Measurements from ENCODE around the gene INTS2. TPM values are rescaled to one million over a fixed set of nuclear protein-coding genes. Genes with fewer than 3 reads are reported as not detected.

INTS2 gene
- total RNA-seq, 3 donors from 2014 or later, result 8.3 to 15.2 (median 11.8) TPM

- no peaks in the 10 kb centered on the region for H3K9me3 ChIP-seq
- intact Hi-C loops (cut with DNase I; ENCODE audit: low total_unique reads), result no loop called here
- H3K4me3 ChIP-seq, result no peak overlapping the region
- H3K4me1 ChIP-seq, result no peaks in the 10 kb centered on the region
- no peaks in the 10 kb centered on the region for H3K36me3 ChIP-seq
- H3K27ac ChIP-seq, result no peak overlapping the region
- DNase-seq (ENCODE audit: low spot score in 2 of 2), result no peak
- H3K27me3 ChIP-seq, result no peaks in the 10 kb centered on the region
- TF ChIP-seq POLR2AphosphoS5 (IDR thresholded peaks at IDR 0.05) (no peak), POLR2A (IDR thresholded peaks at IDR 0.05) (no peak)
- TF ChIP-seq, protein P1, sequence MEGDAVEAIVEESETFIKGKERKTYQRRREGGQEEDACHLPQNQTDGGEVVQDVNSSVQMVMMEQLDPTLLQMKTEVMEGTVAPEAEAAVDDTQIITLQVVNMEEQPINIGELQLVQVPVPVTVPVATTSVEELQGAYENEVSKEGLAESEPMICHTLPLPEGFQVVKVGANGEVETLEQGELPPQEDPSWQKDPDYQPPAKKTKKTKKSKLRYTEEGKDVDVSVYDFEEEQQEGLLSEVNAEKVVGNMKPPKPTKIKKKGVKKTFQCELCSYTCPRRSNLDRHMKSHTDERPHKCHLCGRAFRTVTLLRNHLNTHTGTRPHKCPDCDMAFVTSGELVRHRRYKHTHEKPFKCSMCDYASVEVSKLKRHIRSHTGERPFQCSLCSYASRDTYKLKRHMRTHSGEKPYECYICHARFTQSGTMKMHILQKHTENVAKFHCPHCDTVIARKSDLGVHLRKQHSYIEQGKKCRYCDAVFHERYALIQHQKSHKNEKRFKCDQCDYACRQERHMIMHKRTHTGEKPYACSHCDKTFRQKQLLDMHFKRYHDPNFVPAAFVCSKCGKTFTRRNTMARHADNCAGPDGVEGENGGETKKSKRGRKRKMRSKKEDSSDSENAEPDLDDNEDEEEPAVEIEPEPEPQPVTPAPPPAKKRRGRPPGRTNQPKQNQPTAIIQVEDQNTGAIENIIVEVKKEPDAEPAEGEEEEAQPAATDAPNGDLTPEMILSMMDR (IDR thresholded peaks at IDR 0.05), result no peak
Measured at GRCh38 chr17:61835606-61836005, 92.2 kb downstream of the INTS2 start.

DNA sequence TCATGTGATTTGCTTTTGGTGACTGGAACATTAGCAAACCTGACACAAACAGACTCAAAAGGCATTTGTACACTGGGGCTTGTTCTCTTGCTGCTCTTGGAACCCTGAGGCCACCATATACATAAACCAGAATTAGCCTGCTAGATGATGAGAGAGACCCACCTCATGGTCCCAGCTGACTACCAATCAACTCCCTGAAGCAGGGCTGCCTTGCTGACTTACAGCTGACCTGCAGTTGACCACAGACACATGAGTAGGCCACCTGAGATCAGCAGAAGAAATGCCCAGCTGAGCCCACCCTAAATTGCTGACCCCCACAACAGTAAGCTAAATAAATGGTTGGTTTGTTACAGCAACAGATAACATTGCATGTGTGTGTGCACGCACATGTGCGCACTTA lies 93.2 kb downstream of the INTS2 start:
- no peaks in the 10 kb centered on the region for H3K36me3 ChIP-seq
- H3K4me1 ChIP-seq, result no peaks in the 10 kb centered on the region
- no peak overlapping the region for H3K4me3 ChIP-seq
- no peak for DNase-seq (ENCODE audit: low spot score in 2 of 2)
- TF ChIP-seq, protein P1 (IDR thresholded peaks at IDR 0.05), result no peak
- TF ChIP-seq POLR2A (IDR thresholded peaks at IDR 0.05), result no peak
- TF ChIP-seq POLR2AphosphoS5 (IDR thresholded peaks at IDR 0.05), result no peak
- no peaks in the 10 kb centered on the region for H3K9me3 ChIP-seq
- intact Hi-C loops (cut with DNase I; ENCODE audit: low total_unique reads), result no loop called here
- H3K27me3 ChIP-seq, result no peaks in the 10 kb centered on the region
- no peak overlapping the region for H3K27ac ChIP-seq

- no peak for TF ChIP-seq POLR2AphosphoS5 (IDR thresholded peaks at IDR 0.05)
- no peak for TF ChIP-seq POLR2A (IDR thresholded peaks at IDR 0.05)
- TF ChIP-seq, protein P1 (IDR thresholded peaks at IDR 0.05), result no peak
- intact Hi-C loops (cut with DNase I; ENCODE audit: low total_unique reads), result no loop called here
- H3K4me1 ChIP-seq, result no peaks in the 10 kb centered on the region
Measured at GRCh38 chr17:61833536-61834193, 94.1 kb downstream of the INTS2 start.

DNA sequence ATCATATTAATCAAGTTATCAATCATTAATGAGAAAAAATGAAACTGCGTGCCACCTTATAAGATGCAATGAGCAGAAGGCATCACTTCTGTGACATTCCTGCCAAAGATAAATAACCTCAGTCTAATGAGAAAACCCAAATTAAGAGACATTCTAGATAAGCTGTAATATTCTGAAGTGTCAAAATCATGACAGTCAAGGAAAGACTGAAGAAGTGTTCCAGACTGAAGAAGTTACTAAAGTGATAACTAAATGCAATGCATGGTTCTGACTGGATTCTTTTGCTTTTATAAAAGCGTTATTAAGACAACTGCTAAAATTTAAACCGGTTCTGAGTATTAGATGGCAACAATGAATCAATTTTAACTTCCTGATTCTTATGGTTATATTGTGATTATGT lies 95.3 kb downstream of the INTS2 start:
- intact Hi-C loops (cut with DNase I; ENCODE audit: low total_unique reads), result no loop called here
- TF ChIP-seq POLR2AphosphoS5 (IDR thresholded peaks at IDR 0.05), result no peak
- H3K9me3 ChIP-seq, result no peaks in the 10 kb centered on the region

More at GRCh38 chr17:61833536-61834193, 94.1 kb downstream of the INTS2 start:
- H3K27me3 ChIP-seq, result no peaks in the 10 kb centered on the region
- H3K27ac ChIP-seq, result no peak overlapping the region
- no peak for DNase-seq (ENCODE audit: low spot score in 2 of 2)
- no peak overlapping the region for H3K4me3 ChIP-seq
- no peaks in the 10 kb centered on the region for H3K9me3 ChIP-seq
- no peaks in the 10 kb centered on the region for H3K36me3 ChIP-seq

GRCh38 chr17:61831099-61831498 lies 96.7 kb downstream of the INTS2 start:
- no peak for DNase-seq (ENCODE audit: low spot score in 2 of 2)
- TF ChIP-seq POLR2A (IDR thresholded peaks at IDR 0.05), result no peak
- TF ChIP-seq POLR2AphosphoS5 (IDR thresholded peaks at IDR 0.05), result no peak
- TF ChIP-seq, protein P1 (IDR thresholded peaks at IDR 0.05), result no peak
- Histone ChIP-seq H3K27ac (no peak overlapping the region), H3K36me3 (no peaks in the 10 kb centered on the region), H3K4me3 (no peak overlapping the region), H3K9me3 (no peaks in the 10 kb centered on the region), H3K4me1 (no peaks in the 10 kb centered on the region), H3K27me3 (no peaks in the 10 kb centered on the region)
- intact Hi-C loops (cut with DNase I; ENCODE audit: low total_unique reads), result no loop called here

More for the DNA sequence above, 95.3 kb downstream of the INTS2 start:
- Histone ChIP-seq H3K27ac (no peak overlapping the region), H3K4me3 (no peak overlapping the region), H3K27me3 (no peaks in the 10 kb centered on the region), H3K4me1 (no peaks in the 10 kb centered on the region), H3K36me3 (no peaks in the 10 kb centered on the region)
- DNase-seq (ENCODE audit: low spot score in 2 of 2), result no peak

Measured in breast epithelium (tissue), 4 donors.